NCI-H2227 (cell line): ENCODE measurements around the gene RNF145.

Source experiments
- DNase-seq: peaks from one replicate; lab custom pipeline; 2025; ENCODE audit not compliant: unreplicated experiment; lab: John Stamatoyannopoulos, UW

The RNF145 gene

GRCh38 chr5:159218595-159219023, 9.3 kb upstream of the RNF145 start:
- no peak for DNase-seq

GRCh38 chr5:159217236-159217635, 7.9 kb upstream of the RNF145 start:
- DNase-seq, result no peak

- no peak for DNase-seq
Measured at GRCh38 chr5:159216454-159216853, 7.1 kb upstream of the RNF145 start.

GRCh38 chr5:159215886-159216285, 6.5 kb upstream of the RNF145 start:
- DNase-seq, result no peak

- DNase-seq, result no peak
Measured at GRCh38 chr5:159214486-159215271, 5.3 kb upstream of the RNF145 start.

- no peak for DNase-seq
Measured at GRCh38 chr5:159212657-159213462, 3.5 kb upstream of the RNF145 start.

- DNase-seq, result no peak
Measured at GRCh38 chr5:159211729-159212174, 2.4 kb upstream of the RNF145 start.

- no peak for DNase-seq
Measured at GRCh38 chr5:159210846-159211245, 1.5 kb upstream of the RNF145 start.

- no peak for DNase-seq
Measured at GRCh38 chr5:159210210-159210661, 883 bp upstream of the RNF145 start.

GRCh38 chr5:159208514-159209437, 577 bp downstream of the RNF145 start:
- peak; percentile 35 for DNase-seq

- peak; percentile 69 for DNase-seq
Measured at GRCh38 chr5:159207686-159208513, 1.5 kb downstream of the RNF145 start.

- DNase-seq, result no peak
Measured at GRCh38 chr5:159207222-159207685, 2.1 kb downstream of the RNF145 start.

- no peak for DNase-seq
Measured at GRCh38 chr5:159206818-159207217, 2.5 kb downstream of the RNF145 start.

GRCh38 chr5:159206368-159206767, 3.0 kb downstream of the RNF145 start:
- DNase-seq, result no peak

- no peak for DNase-seq
Measured at GRCh38 chr5:159203351-159203750, 6.0 kb downstream of the RNF145 start.

- DNase-seq, result no peak
Measured at GRCh38 chr5:159202151-159202550, 7.2 kb downstream of the RNF145 start.

GRCh38 chr5:159199780-159200179, 9.6 kb downstream of the RNF145 start:
- no peak for DNase-seq

- no peak for DNase-seq
Measured at GRCh38 chr5:159199225-159199624, 10.1 kb downstream of the RNF145 start.

GRCh38 chr5:159198063-159199036, 11.0 kb downstream of the RNF145 start:
- no peak for DNase-seq
